GM23338 (cell line): ENCODE measurements around the gene MYO16. TPM values are rescaled to one million over a fixed set of nuclear protein-coding genes. Genes with fewer than 3 reads are reported as not detected.

Source experiments
- ATAC-seq: fragments of 200-7000 bp; cut with Tn5 transposase; 3 replicates; pipeline ENCODE4 v1.9.1; 2020
- DNase-seq: peaks from one replicate; pipeline ENCODE4 v3.0.0-alpha.2; 2015; ENCODE audit warnings: low spot score
- H2AFZ ChIP-seq: fragments of 200-600 bp; sonication (generic); 2 replicates; pipeline ENCODE4 v1.8.0; 2016; ENCODE audit warnings: antibody characterized with exemption, mild to moderate bottlenecking, moderate library complexity
- H3F3A ChIP-seq: fragments of 200-600 bp; sonication (generic); replicated peaks from 2 replicates; pipeline ENCODE4 v1.8.0; 2017; ENCODE audit warnings: antibody characterized with exemption, mixed run types, low read depth
- H3K27ac ChIP-seq: fragments of 200-600 bp; sonication (generic); 2 replicates; pipeline ENCODE4 v1.6.1; 2016; ENCODE audit warnings: low read depth
- H3K27me3 ChIP-seq: fragments of 200-600 bp; sonication (generic); 2 replicates; pipeline ENCODE4 v1.8.0; 2016; ENCODE audit warnings: mild to moderate bottlenecking, mixed run types, moderate library complexity; ENCODE audit not compliant: insufficient read depth
- H3K36me3 ChIP-seq: fragments of 200-600 bp; sonication (generic); 2 replicates; pipeline ENCODE4 v1.8.0; 2016; ENCODE audit warnings: mild to moderate bottlenecking; ENCODE audit not compliant: insufficient read depth
- H3K4me1 ChIP-seq: fragments of 200-600 bp; sonication (generic); 2 replicates; pipeline ENCODE4 v1.8.0; 2016; ENCODE audit warnings: mild to moderate bottlenecking, moderate library complexity; ENCODE audit not compliant: insufficient read depth
- H3K4me2 ChIP-seq: fragments of 200-600 bp; sonication (generic); 2 replicates; pipeline ENCODE4 v1.7.1; 2017; ENCODE audit warnings: mixed run types
- H3K4me3 ChIP-seq: fragments of 200-600 bp; sonication (generic); 2 replicates; pipeline ENCODE4 v1.6.1; 2016; ENCODE audit warnings: mixed run types
- H3K79me2 ChIP-seq: fragments of 200-600 bp; sonication (generic); replicated peaks from 2 replicates; pipeline ENCODE4 v1.8.0; 2017; ENCODE audit warnings: mild to moderate bottlenecking; ENCODE audit not compliant: insufficient read depth
- H3K9me2 ChIP-seq: fragments of 200-600 bp; sonication (generic); 2 replicates; pipeline ENCODE4 v1.8.0; 2017; ENCODE audit not compliant: insufficient read depth
- H4K20me1 ChIP-seq: fragments of 200-600 bp; sonication (generic); replicated peaks from 2 replicates; pipeline ENCODE4 v1.8.0; 2017; ENCODE audit warnings: mild to moderate bottlenecking; ENCODE audit not compliant: insufficient read depth
- H3K27ac Mint-ChIP-seq: 2 replicates; pipeline ENCODE4 v1.8.0; 2020; ENCODE audit warnings: inconsistent platforms, mild to moderate bottlenecking, moderate library complexity, mixed read lengths
- H3K27me3 Mint-ChIP-seq: 3 replicates; pipeline ENCODE4 v1.8.0; 2022; ENCODE audit warnings: low read depth, mild to moderate bottlenecking, moderate library complexity, mixed read lengths, inconsistent platforms; ENCODE audit not compliant: insufficient read depth, poor library complexity
- H3K36me3 Mint-ChIP-seq: 3 replicates; pipeline ENCODE4 v1.8.0; 2021; ENCODE audit warnings: low read depth, mild to moderate bottlenecking, inconsistent platforms, moderate library complexity, mixed read lengths
- H3K4me1 Mint-ChIP-seq: 3 replicates; pipeline ENCODE4 v1.8.0; 2020; ENCODE audit warnings: mild to moderate bottlenecking, inconsistent platforms, mixed read lengths
- H3K4me3 Mint-ChIP-seq: 3 replicates; pipeline ENCODE4 v1.8.0; 2021; ENCODE audit warnings: moderate library complexity, mild to moderate bottlenecking, inconsistent platforms, mixed read lengths
- H3K9me3 Mint-ChIP-seq: 3 replicates; pipeline ENCODE4 v1.8.0; 2020; ENCODE audit warnings: moderate library complexity, mild to moderate bottlenecking, inconsistent platforms, mixed read lengths
- CREB1 ChIP-seq: fragments of 250-450 bp; sonication (Bioruptor Pico); IDR thresholded peaks from 2 replicates; pipeline ENCODE4 v1.5.0; 2020; ENCODE audit warnings: low read depth, mild to moderate bottlenecking, moderate library complexity
- CTCF ChIP-seq, 2 experiments: fragments of 200-600 bp in 1 of 2; sonication (generic) in 1 of 2; conservative IDR thresholded peaks; 2 replicates each; pipeline versions ENCODE4 v1.5.1 to v1.6.1; 2016 to 2017; ENCODE audit warnings: antibody characterized with exemption in 2 of 2, low read depth in 2 of 2, mild to moderate bottlenecking in 2 of 2, moderate library complexity in 1 of 2
- ETS1 ChIP-seq: IDR thresholded peaks from 2 replicates; pipeline ENCODE4 v1.6.1; 2016; ENCODE audit warnings: antibody characterized with exemption
- EZH2 ChIP-seq: fragments of 200-600 bp; sonication (generic); IDR thresholded peaks from one replicate; pipeline ENCODE4 v1.8.0; 2017; ENCODE audit warnings: antibody characterized with exemption, mild to moderate bottlenecking, low read depth; ENCODE audit not compliant: unreplicated experiment
- EZH2phosphoT487 ChIP-seq: fragments of 200-600 bp; sonication (generic); IDR thresholded peaks from one replicate; pipeline ENCODE4 v1.8.1; 2018; ENCODE audit warnings: antibody characterized with exemption; ENCODE audit not compliant: unreplicated experiment
- JUNB ChIP-seq: IDR thresholded peaks from one replicate; pipeline ENCODE4 v1.6.1; 2016; ENCODE audit warnings: antibody characterized with exemption; ENCODE audit not compliant: unreplicated experiment
- NANOG ChIP-seq: IDR thresholded peaks from 2 replicates; pipeline ENCODE4 v1.6.1; 2016; ENCODE audit warnings: antibody characterized with exemption, borderline replicate concordance
- POLR2AphosphoS5 ChIP-seq: IDR thresholded peaks from 2 replicates; pipeline ENCODE4 v1.6.1; 2016; ENCODE audit warnings: antibody characterized with exemption, low read depth
- REST ChIP-seq: IDR thresholded peaks from one replicate; pipeline ENCODE4 v1.6.1; 2018; ENCODE audit warnings: antibody characterized with exemption; ENCODE audit not compliant: unreplicated experiment
- STAT1 ChIP-seq: IDR thresholded peaks from one replicate; pipeline ENCODE4 v1.6.1; 2016; ENCODE audit warnings: antibody characterized with exemption; ENCODE audit not compliant: unreplicated experiment
- ZNF114 ChIP-seq: fragments of 250-450 bp; sonication (Bioruptor Pico); IDR thresholded peaks from 2 replicates; pipeline ENCODE4 v1.5.0; 2020; ENCODE audit warnings: mild to moderate bottlenecking, moderate library complexity
- ZNF331 ChIP-seq: fragments of 250-450 bp; sonication (Bioruptor Pico); IDR thresholded peaks from 2 replicates; pipeline ENCODE4 v1.5.0; 2020; ENCODE audit warnings: low read depth, mild to moderate bottlenecking, moderate library complexity
- ZNF462 ChIP-seq: fragments of 250-450 bp; sonication (Bioruptor Pico); IDR thresholded peaks from 2 replicates; pipeline ENCODE4 v1.5.0; 2020; ENCODE audit warnings: mild to moderate bottlenecking, moderate library complexity
- polyA plus RNA-seq: library from polyadenylated mRNA; unstranded; fragments of >200 nt; fragmentation: Nextera tagmentation; extraction: Ambion mirVana; gene quantifications from 2 replicates; pipeline ENCODE4 v1.2.1, GENCODE V29; 2016
- total RNA-seq: library from RNA; depleted of rRNA; stranded (reverse); fragments of >200 nt; shearing (Covaris generic); gene quantifications from 2 replicates; pipeline ENCODE4 v1.2.3, GENCODE V29; 2014

MYO16 gene
- total and polyA plus RNA-seq, 2 experiments from 2014 or later = 0.10 to 0.13 TPM

- Mint-ChIP-seq H3K27ac (no peak overlapping the region), H3K9me3 (no peaks in the 10 kb centered on the region), H3K4me1 (peaks cover 20% of the 10 kb centered on the region), H3K27me3 (peaks cover 2% of the 10 kb centered on the region), H3K4me3 (no peak overlapping the region), H3K36me3 (no peaks in the 10 kb centered on the region)
- H3K27ac ChIP-seq = no peak overlapping the region
- H2AFZ ChIP-seq = no peak overlapping the region
- H3F3A ChIP-seq = no peaks in the 10 kb centered on the region
- 0 out of 2 replicates have a peak, but pooled peaks cover 5% of the 10 kb centered on the region for H3K9me2 ChIP-seq
- H3K36me3 ChIP-seq = no peaks in the 10 kb centered on the region
- TF ChIP-seq ZNF462 (CRISPR knock-in tag) (no peak), CTCF (conservative IDR thresholded peaks at IDR 0.05; ENCODE audit: low read depth in 2 of 2) (no peak), POLR2AphosphoS5 (no peak), REST (no peak), NANOG (no peak), JUNB (no peak), EZH2 (no peak), EZH2phosphoT487 (no peak), ETS1 (no peak), ZNF331 (CRISPR knock-in tag) (no peak), CREB1 (no peak), STAT1 (no peak), ZNF114 (CRISPR knock-in tag) (no peak)
- H4K20me1 ChIP-seq = no peaks in the 10 kb centered on the region
- H3K4me3 ChIP-seq = no peak overlapping the region
- DNase-seq (no peak), ATAC-seq (no peak)
- H3K4me2 ChIP-seq = no peak overlapping the region
- no peaks in the 10 kb centered on the region for H3K79me2 ChIP-seq
- no peaks in the 10 kb centered on the region for H3K27me3 ChIP-seq
- peaks cover 12% of the 10 kb centered on the region; the same call in 1 of the 2 replicates for H3K4me1 ChIP-seq
Measured at GRCh38 chr13:108615241-108615640, 14.2 kb upstream of the MYO16 start.
